HEK293T (cell line): ENCODE results near the gene JUNB.

Source experiments
- ARNT ChIP-seq: fragments of 450-650 bp; IDR thresholded peaks from 2 replicates; pipeline ENCODE4 v1.6.1; 2017; ENCODE audit warnings: mild to moderate bottlenecking
- BHLHE40 ChIP-seq: fragments of 450-650 bp; IDR thresholded peaks from 2 replicates; pipeline ENCODE4 v1.6.1; 2016; ENCODE audit warnings: mild to moderate bottlenecking, moderate library complexity, borderline replicate concordance
- ELF4 ChIP-seq: fragments of 450-650 bp; IDR thresholded peaks from 2 replicates; pipeline ENCODE4 v1.6.1; 2017; ENCODE audit warnings: antibody characterized with exemption
- FOXM1 ChIP-seq: fragments of 450-650 bp; IDR thresholded peaks from 2 replicates; pipeline ENCODE4 v1.6.1; 2017; ENCODE audit warnings: mild to moderate bottlenecking, borderline replicate concordance
- HDGF ChIP-seq: fragments of 450-650 bp; IDR thresholded peaks from 2 replicates; pipeline ENCODE4 v1.6.1; 2017; ENCODE audit warnings: antibody characterized with exemption, borderline replicate concordance
- L3MBTL2 ChIP-seq: fragments of 450-650 bp; conservative IDR thresholded peaks from 2 replicates; pipeline ENCODE4 v1.6.1; 2016; ENCODE audit warnings: mild to moderate bottlenecking
- LEF1 ChIP-seq: fragments of 450-650 bp; IDR thresholded peaks from 2 replicates; pipeline ENCODE4 v1.6.1; 2017; ENCODE audit warnings: mild to moderate bottlenecking, borderline replicate concordance
- NFRKB ChIP-seq: fragments of 450-650 bp; IDR thresholded peaks from 2 replicates; pipeline ENCODE4 v1.6.1; 2016; ENCODE audit warnings: mild to moderate bottlenecking, moderate library complexity
- SP1 ChIP-seq: fragments of 450-650 bp; IDR thresholded peaks from 2 replicates; pipeline ENCODE4 v1.6.1; 2017
- SUZ12 ChIP-seq: fragments of 450-650 bp; IDR thresholded peaks from 2 replicates; pipeline ENCODE4 v1.6.1; 2016; ENCODE audit warnings: mild to moderate bottlenecking
- ZNF384 ChIP-seq: fragments of 450-650 bp; IDR thresholded peaks from 2 replicates; pipeline ENCODE4 v1.6.1; 2016
- TF ChIP-seq, protein P1 (sequence below): fragments of 450-650 bp; IDR thresholded peaks from 2 replicates; pipeline ENCODE4 v1.6.1; 2016

DNA sequence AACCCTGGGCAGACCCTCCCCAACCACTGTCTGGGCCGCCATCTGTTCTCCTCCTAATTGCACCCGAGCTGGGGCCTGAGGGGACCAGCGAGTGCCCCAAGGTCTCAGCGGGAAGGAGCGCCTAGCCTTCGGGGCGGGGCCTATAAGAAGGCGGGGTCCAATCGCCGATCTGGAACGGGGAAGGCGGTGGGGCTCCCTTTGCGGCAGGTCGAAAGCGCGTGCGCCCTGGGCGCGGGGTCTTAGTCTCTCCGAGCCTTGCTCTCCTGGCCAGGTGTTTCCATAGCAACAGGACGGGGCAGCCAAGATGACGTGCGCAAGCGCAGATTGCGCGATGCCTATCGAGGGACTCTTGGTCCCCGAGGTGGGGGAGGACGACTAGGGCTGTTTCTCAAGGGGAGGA is 49.8 kb downstream of the JUNB start:
- TF ChIP-seq SP1: no peak
- TF ChIP-seq ARNT: no peak
- TF ChIP-seq ELF4: no peak
- TF ChIP-seq SUZ12: no peak
- TF ChIP-seq BHLHE40: no peak
- TF ChIP-seq, protein P1, sequence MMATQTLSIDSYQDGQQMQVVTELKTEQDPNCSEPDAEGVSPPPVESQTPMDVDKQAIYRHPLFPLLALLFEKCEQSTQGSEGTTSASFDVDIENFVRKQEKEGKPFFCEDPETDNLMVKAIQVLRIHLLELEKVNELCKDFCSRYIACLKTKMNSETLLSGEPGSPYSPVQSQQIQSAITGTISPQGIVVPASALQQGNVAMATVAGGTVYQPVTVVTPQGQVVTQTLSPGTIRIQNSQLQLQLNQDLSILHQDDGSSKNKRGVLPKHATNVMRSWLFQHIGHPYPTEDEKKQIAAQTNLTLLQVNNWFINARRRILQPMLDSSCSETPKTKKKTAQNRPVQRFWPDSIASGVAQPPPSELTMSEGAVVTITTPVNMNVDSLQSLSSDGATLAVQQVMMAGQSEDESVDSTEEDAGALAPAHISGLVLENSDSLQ: no peak
- TF ChIP-seq L3MBTL2: no peak
- no peak for TF ChIP-seq HDGF
- no peak for TF ChIP-seq ZNF384
- no peak for TF ChIP-seq LEF1
- TF ChIP-seq FOXM1: no peak
- no peak for TF ChIP-seq NFRKB
